HG02798 (cell line): ENCODE results near the gene SPDYE16.
"Not testable (repeated sequence)": the region's sequence is repeated elsewhere in the genome, so short reads cannot be mapped to it uniquely, and the experiment has no call there.

Source experiments
- ATAC-seq: cut with Tn5 transposase; IDR thresholded peaks from one replicate; pipeline ENCODE4 v1.9.1; 2021; ENCODE audit warnings: mild to moderate bottlenecking; ENCODE audit not compliant: unreplicated experiment, poor library complexity

SPDYE16 gene

GRCh38 chr7:76551992-76552391 is 8.9 kb upstream of the SPDYE16 start:
- not testable (repeated sequence) for ATAC-seq

GRCh38 chr7:76549855-76550248 is 6.8 kb upstream of the SPDYE16 start:
- ATAC-seq: not testable (repeated sequence)

GRCh38 chr7:76549025-76549854 is 6.1 kb upstream of the SPDYE16 start:
- peak; percentile 99 for ATAC-seq

- not testable (repeated sequence) for ATAC-seq
Observed at GRCh38 chr7:76531643-76532042, 11.5 kb downstream of the SPDYE16 start.

- not testable (repeated sequence) for ATAC-seq
Observed at GRCh38 chr7:76526183-76526582, 16.9 kb downstream of the SPDYE16 start.

- not testable (repeated sequence) for ATAC-seq
Observed at GRCh38 chr7:76516932-76517331, 26.2 kb downstream of the SPDYE16 start.

GRCh38 chr7:76515999-76516443 is 27.1 kb downstream of the SPDYE16 start:
- no peak for ATAC-seq

- ATAC-seq: no peak
Observed at GRCh38 chr7:76514926-76515771, 27.9 kb downstream of the SPDYE16 start.

- no peak for ATAC-seq
Observed at GRCh38 chr7:76513817-76514799, 29.0 kb downstream of the SPDYE16 start.

- ATAC-seq: no peak
Observed at GRCh38 chr7:76512941-76513816, 29.9 kb downstream of the SPDYE16 start.

GRCh38 chr7:76511911-76512885 is 30.9 kb downstream of the SPDYE16 start:
- ATAC-seq: not testable (repeated sequence)

GRCh38 chr7:76511200-76511910 is 31.7 kb downstream of the SPDYE16 start:
- not testable (repeated sequence) for ATAC-seq

GRCh38 chr7:76509931-76510877 is 32.9 kb downstream of the SPDYE16 start, which contains the start of gene UPK3B:
Gene UPK3B (plus strand): TSS chr7:76510552. CDS start chr7:76510653, 101 bp downstream.
- ATAC-seq: no peak

- no peak for ATAC-seq
Observed at GRCh38 chr7:76507723-76508406, 35.2 kb downstream of the SPDYE16 start.

- not testable (repeated sequence) for ATAC-seq
Observed at GRCh38 chr7:76506643-76507042, 36.5 kb downstream of the SPDYE16 start.

- no peak for ATAC-seq
Observed at GRCh38 chr7:76506081-76506440, 37.0 kb downstream of the SPDYE16 start.
